ENCODE measurements around the gene PGM1.

DNA sequence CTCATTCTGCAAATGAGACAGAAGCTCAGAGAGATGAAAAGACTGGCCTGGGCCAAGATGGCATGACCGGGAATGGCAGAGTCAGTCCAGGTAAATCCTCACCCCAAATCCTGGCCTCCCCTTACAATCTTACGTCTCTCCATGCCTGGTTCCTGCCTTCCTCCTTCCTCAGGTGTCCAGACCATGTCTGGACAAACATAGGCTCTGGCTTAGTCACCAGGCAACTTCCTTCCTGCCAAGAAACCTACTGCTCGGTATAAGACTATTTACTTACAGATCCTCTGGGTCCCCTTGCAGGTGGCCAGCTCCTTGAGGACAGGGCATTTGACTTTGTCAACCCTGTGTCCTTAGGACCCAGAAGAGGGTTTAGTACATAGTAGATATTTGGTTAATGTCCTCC is 111.2 kb downstream of the PGM1 start:
- TF ChIP-seq CTCF (IDR thresholded peaks at IDR 0.05; ENCODE audit: insufficient read depth, low read depth, low read length) (no peak), EZH2 (IDR thresholded peaks at IDR 0.05; ENCODE audit: insufficient read depth, low read length) (no peak)
